HepG2 (cell line): Measurements from ENCODE around the gene ASXL1. TPM values are rescaled to one million over a fixed set of nuclear protein-coding genes. Genes with fewer than 3 reads are reported as not detected.

ENCODE experiments used
- ADNP ChIP-seq: sonication (generic); formaldehyde crosslinking; IDR thresholded peaks from 2 replicates; pipeline ENCODE4 v1.4.0; 2020; ENCODE audit warnings: missing genetic modification reagents
- ARID3A ChIP-seq: IDR thresholded peaks from 2 replicates; pipeline ENCODE4 v1.6.1; 2012; ENCODE audit warnings: low read depth, low read length, improper control_type of control experiment
- ATF7 ChIP-seq, 2 experiments: fragments of 450-650 bp in 1 of 2; sonication (generic) in 1 of 2; formaldehyde crosslinking in 1 of 2; IDR thresholded peaks; 2 replicates each; pipeline versions ENCODE4 v1.4.0 to v1.6.1; 2016 to 2020; ENCODE audit warnings: antibody characterized with exemption in 1 of 2, mild to moderate bottlenecking in 1 of 2, missing genetic modification reagents in 1 of 2
- GABPA ChIP-seq, 2 experiments: IDR thresholded peaks; 2 replicates each; pipeline ENCODE4 v1.6.1; 2011 to 2016; ENCODE audit warnings: low read depth in 2 of 2, low read length in 1 of 2, missing biosample characterization in 1 of 2, missing genetic modification characterization in 1 of 2
- GZF1 ChIP-seq: sonication (generic); formaldehyde crosslinking; IDR thresholded peaks from 2 replicates; pipeline ENCODE4 v1.5.1; 2020; ENCODE audit warnings: mild to moderate bottlenecking, missing genetic modification reagents
- HDAC1 ChIP-seq: sonication (generic); formaldehyde crosslinking; IDR thresholded peaks from 2 replicates; pipeline ENCODE4 v1.5.1; 2020; ENCODE audit warnings: mild to moderate bottlenecking, missing genetic modification reagents
- HOXA7 ChIP-seq: sonication (generic); formaldehyde crosslinking; IDR thresholded peaks from 2 replicates; pipeline ENCODE4 v1.8.1; 2022; ENCODE audit warnings: mild to moderate bottlenecking, missing genetic modification reagents, moderate library complexity
- KLF9 ChIP-seq: IDR thresholded peaks from 2 replicates; pipeline ENCODE4 v1.6.1; 2016; ENCODE audit warnings: low read depth
- MED13 ChIP-seq: sonication (generic); formaldehyde crosslinking; IDR thresholded peaks from 2 replicates; pipeline ENCODE4 v1.5.0; 2020; ENCODE audit warnings: missing genetic modification reagents
- MZF1 ChIP-seq: sonication (generic); formaldehyde crosslinking; IDR thresholded peaks from 2 replicates; pipeline ENCODE4 v1.8.1; 2023; ENCODE audit warnings: mild to moderate bottlenecking, missing genetic modification reagents, borderline replicate concordance
- RELA ChIP-seq: sonication (generic); formaldehyde crosslinking; IDR thresholded peaks from 2 replicates; pipeline ENCODE4 v1.4.0; 2020; ENCODE audit warnings: missing genetic modification reagents
- REXO4 ChIP-seq: sonication (generic); formaldehyde crosslinking; IDR thresholded peaks from 2 replicates; pipeline ENCODE4 v1.8.0; 2022; ENCODE audit warnings: missing genetic modification reagents, mild to moderate bottlenecking, borderline replicate concordance
- SKI ChIP-seq: fragments of 450-650 bp; IDR thresholded peaks from one replicate; pipeline ENCODE4 v1.6.1; 2018; ENCODE audit warnings: mild to moderate bottlenecking; ENCODE audit not compliant: partially characterized antibody
- ZBTB34 ChIP-seq: sonication (generic); formaldehyde crosslinking; IDR thresholded peaks from 2 replicates; pipeline ENCODE4 v1.8.0; 2022; ENCODE audit warnings: mild to moderate bottlenecking, missing genetic modification reagents
- ZMYM4 ChIP-seq: sonication (generic); formaldehyde crosslinking; IDR thresholded peaks from 2 replicates; pipeline ENCODE4 v1.8.1; 2023; ENCODE audit warnings: mild to moderate bottlenecking, missing genetic modification reagents
- ZNF20 ChIP-seq: sonication (generic); formaldehyde crosslinking; IDR thresholded peaks from 2 replicates; pipeline ENCODE4 v1.4.0; 2020; ENCODE audit warnings: mild to moderate bottlenecking, moderate library complexity, missing genetic modification reagents
- ZNF589 ChIP-seq: sonication (generic); formaldehyde crosslinking; conservative IDR thresholded peaks from 2 replicates; pipeline ENCODE4 v1.8.0; 2022; ENCODE audit warnings: mild to moderate bottlenecking, moderate library complexity, missing genetic modification reagents
- ZNF773 ChIP-seq: sonication (generic); formaldehyde crosslinking; IDR thresholded peaks from 2 replicates; pipeline ENCODE4 v1.4.0; 2020; ENCODE audit warnings: missing genetic modification reagents, borderline replicate concordance
- ZNF792 ChIP-seq: IDR thresholded peaks from 2 replicates; pipeline ENCODE4 v1.6.1; 2016
- ZSCAN25 ChIP-seq: sonication (generic); formaldehyde crosslinking; IDR thresholded peaks from 2 replicates; pipeline ENCODE4 v1.8.0; 2022; ENCODE audit warnings: mild to moderate bottlenecking, missing genetic modification reagents
- polyA plus RNA-seq, 8 experiments: library from polyadenylated mRNA; depleted of rRNA in 3 of 8; stranded (reverse) in 7 of 8; unstranded in 1 of 8; fragments of >200 nt; fragmentation: Illumina TruSeq in 4 of 8; extraction: Trizol in 4 of 8; gene quantifications; 2 replicates each; pipeline versions ENCODE4 v1.2.1 to v1.2.3, GENCODE V29; 2011 to 2016; ENCODE audit warnings: low read depth in 4 of 8, missing spikeins in 1 of 8, mixed read lengths in 1 of 8; ENCODE audit not compliant: insufficient read depth in 1 of 8
- total RNA-seq, 5 experiments: library from RNA; depleted of rRNA; stranded (reverse); fragments of >200 nt; fragmentation: Illumina TruSeq; extraction: Trizol; gene quantifications; 2 replicates each; pipeline ENCODE4 v1.2.3, GENCODE V29; 2016; ENCODE audit warnings: low read depth in 1 of 5
- TF ChIP-seq, protein P1 (sequence below): sonication (generic); formaldehyde crosslinking; IDR thresholded peaks from 2 replicates; pipeline ENCODE4 v1.9.0; 2021; ENCODE audit warnings: missing genetic modification reagents, borderline replicate concordance
- TF ChIP-seq, protein P2 (sequence below): sonication (generic); formaldehyde crosslinking; IDR thresholded peaks from 2 replicates; pipeline ENCODE4 v1.8.1; 2023; ENCODE audit warnings: missing genetic modification reagents, mild to moderate bottlenecking, borderline replicate concordance
- TF ChIP-seq, protein P3 (sequence below), 2 experiments: fragments of 450-650 bp in 1 of 2; sonication (generic) in 1 of 2; formaldehyde crosslinking; IDR thresholded peaks; 2 replicates each; pipeline versions ENCODE4 v1.5.0 to v1.8.0; 2020 to 2022; ENCODE audit warnings: mild to moderate bottlenecking in 1 of 2, missing genetic modification reagents in 1 of 2

The ASXL1 gene
- total and polyA plus RNA-seq, 2 of the 13 experiments (the other 11 are each of a cell fraction or from before 2014, with no cell fraction given) = 62.1 to 74.8 TPM

DNA sequence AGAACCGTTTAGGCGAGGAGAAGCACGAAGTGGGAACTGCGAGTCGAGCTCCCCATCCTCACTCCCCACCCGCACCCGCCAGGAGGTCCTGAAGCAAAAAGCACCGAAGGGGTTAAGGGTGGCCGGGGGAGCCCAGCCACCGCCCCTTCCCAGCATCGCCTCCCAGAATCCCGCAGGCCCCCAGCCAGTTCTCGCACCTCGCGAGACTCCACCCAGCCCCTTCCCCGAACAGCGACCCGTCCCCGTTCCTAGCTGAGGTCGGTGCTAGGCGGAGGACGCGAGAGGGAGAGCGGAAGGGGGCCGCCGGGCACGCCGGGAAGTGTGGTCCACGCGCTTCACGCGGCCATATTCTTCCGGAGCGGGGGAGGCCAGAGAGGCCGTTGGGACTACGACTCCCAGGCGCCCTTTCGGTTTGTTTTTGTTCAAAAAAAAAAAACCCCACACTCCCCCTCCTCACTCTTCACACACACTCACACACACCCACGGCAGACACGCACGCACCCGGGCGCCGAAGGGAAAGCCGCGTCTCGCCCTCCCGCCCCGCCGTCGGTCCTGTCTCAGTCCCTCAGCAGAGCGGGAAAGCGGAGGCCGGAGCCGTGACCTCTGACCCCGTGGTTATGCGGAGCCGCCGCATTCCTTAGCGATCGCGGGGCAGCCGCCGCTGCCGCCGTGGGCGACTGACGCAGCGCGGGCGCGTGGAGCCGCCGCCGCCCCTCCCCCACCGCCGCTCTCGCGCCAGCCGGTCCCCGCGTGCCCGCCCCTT lies at the start of gene ASXL1 (continued):
- TF ChIP-seq ZBTB34 (CRISPR knock-in tag) (no peak), ZNF773 (peak; percentile 49; the same call in 1 of the 2 replicates), ZNF589 (CRISPR knock-in tag) (peak; percentile 96), RELA (no peak; the same call in none of the 2 replicates), REXO4 (no peak), ZMYM4 (CRISPR knock-in tag) (peak; percentile 97), GABPA (IDR thresholded peaks at IDR 0.05; ENCODE audit: low read depth, low read length) (peak; percentile 90), GABPA (CRISPR knock-in tag; IDR thresholded peaks at IDR 0.05; ENCODE audit: low read depth) (peak; percentile 99), KLF9 (CRISPR knock-in tag) (peak; percentile 98), ATF7 (IDR thresholded peaks at IDR 0.05) (no peak), ATF7 (CRISPR knock-in tag; IDR thresholded peaks at IDR 0.05) (peak; percentile 93), ZNF20 (CRISPR knock-in tag) (no peak), MZF1 (CRISPR knock-in tag) (no peak; the same call in 1 of the 2 replicates), GZF1 (CRISPR knock-in tag) (0 out of 2 replicates have a peak, but pooled peaks have one; percentile 8), MED13 (CRISPR knock-in tag) (peak; percentile 94), ZNF792 (CRISPR knock-in tag) (peak; percentile 98), ADNP (CRISPR knock-in tag) (no peak), ARID3A (peak; percentile 72), HDAC1 (CRISPR knock-in tag) (peak; percentile 98), ZSCAN25 (CRISPR knock-in tag) (peak; percentile 88), SKI (peak; percentile 91), HOXA7 (CRISPR knock-in tag) (no peak)
- TF ChIP-seq, protein P1, sequence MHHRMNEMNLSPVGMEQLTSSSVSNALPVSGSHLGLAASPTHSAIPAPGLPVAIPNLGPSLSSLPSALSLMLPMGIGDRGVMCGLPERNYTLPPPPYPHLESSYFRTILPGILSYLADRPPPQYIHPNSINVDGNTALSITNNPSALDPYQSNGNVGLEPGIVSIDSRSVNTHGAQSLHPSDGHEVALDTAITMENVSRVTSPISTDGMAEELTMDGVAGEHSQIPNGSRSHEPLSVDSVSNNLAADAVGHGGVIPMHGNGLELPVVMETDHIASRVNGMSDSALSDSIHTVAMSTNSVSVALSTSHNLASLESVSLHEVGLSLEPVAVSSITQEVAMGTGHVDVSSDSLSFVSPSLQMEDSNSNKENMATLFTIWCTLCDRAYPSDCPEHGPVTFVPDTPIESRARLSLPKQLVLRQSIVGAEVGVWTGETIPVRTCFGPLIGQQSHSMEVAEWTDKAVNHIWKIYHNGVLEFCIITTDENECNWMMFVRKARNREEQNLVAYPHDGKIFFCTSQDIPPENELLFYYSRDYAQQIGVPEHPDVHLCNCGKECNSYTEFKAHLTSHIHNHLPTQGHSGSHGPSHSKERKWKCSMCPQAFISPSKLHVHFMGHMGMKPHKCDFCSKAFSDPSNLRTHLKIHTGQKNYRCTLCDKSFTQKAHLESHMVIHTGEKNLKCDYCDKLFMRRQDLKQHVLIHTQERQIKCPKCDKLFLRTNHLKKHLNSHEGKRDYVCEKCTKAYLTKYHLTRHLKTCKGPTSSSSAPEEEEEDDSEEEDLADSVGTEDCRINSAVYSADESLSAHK (CRISPR knock-in tag) = 0 out of 2 replicates have a peak, but pooled peaks have one; percentile 80
- TF ChIP-seq, protein P2, sequence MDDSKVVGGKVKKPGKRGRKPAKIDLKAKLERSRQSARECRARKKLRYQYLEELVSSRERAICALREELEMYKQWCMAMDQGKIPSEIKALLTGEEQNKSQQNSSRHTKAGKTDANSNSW (CRISPR knock-in tag) = no peak
- TF ChIP-seq, protein P3, sequence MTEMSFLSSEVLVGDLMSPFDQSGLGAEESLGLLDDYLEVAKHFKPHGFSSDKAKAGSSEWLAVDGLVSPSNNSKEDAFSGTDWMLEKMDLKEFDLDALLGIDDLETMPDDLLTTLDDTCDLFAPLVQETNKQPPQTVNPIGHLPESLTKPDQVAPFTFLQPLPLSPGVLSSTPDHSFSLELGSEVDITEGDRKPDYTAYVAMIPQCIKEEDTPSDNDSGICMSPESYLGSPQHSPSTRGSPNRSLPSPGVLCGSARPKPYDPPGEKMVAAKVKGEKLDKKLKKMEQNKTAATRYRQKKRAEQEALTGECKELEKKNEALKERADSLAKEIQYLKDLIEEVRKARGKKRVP (CRISPR knock-in tag; IDR thresholded peaks at IDR 0.05) = peak in 1 of 2 experiments; percentile 77; a peak in 2 of 4 replicates
